Spinal cord (tissue), 10 donors: ENCODE results near the gene CDIP1. TPM values are rescaled to one million over a fixed set of nuclear protein-coding genes. Genes with fewer than 3 reads are reported as not detected.

Source experiments
- DNase-seq, 6 donors: peaks; one replicate each; pipeline versions ENCODE4 v3.0.0 to v3.0.0-alpha.2; 2013 to 2015; ENCODE audit warnings: low spot score in 6 of 6, low read depth in 4 of 6
- H3K27ac ChIP-seq: one replicate; pipeline ENCODE4 v1.5.1; 2013; ENCODE audit warnings: low read depth, low read length, control low read depth
- H3K27me3 ChIP-seq: one replicate; pipeline ENCODE4 v1.6.1; 2013; ENCODE audit warnings: low read length; ENCODE audit not compliant: control insufficient read depth, insufficient read depth
- H3K36me3 ChIP-seq: one replicate; pipeline ENCODE4 v1.6.1; 2013; ENCODE audit warnings: low read length; ENCODE audit not compliant: control insufficient read depth, insufficient read depth
- H3K4me1 ChIP-seq: one replicate; pipeline ENCODE4 v1.6.1; 2013; ENCODE audit warnings: low read length; ENCODE audit not compliant: control insufficient read depth, insufficient read depth
- H3K4me3 ChIP-seq: one replicate; pipeline ENCODE4 v1.5.1; 2013; ENCODE audit warnings: low read depth, low read length, control low read depth
- H3K9me3 ChIP-seq: one replicate; pipeline ENCODE4 v1.6.1; 2013; ENCODE audit warnings: low read length; ENCODE audit not compliant: control insufficient read depth, insufficient read depth
- WGBS: methylation state at CpG from one replicate; pipeline ENCODE4 v1.1.5; 2013; ENCODE audit warnings: missing lambda C conversion rate; ENCODE audit not compliant: insufficient coverage; 5-methylcytosine and 5-hydroxymethylcytosine counted together
- polyA plus RNA-seq, 2 donors: library from polyadenylated mRNA; unstranded; fragments of 120-200 nt; gene quantifications; one replicate each; pipeline ENCODE4 v1.2.1, GENCODE V29; 2013; ENCODE audit not compliant: insufficient read length in 2 of 2
- total RNA-seq, 2 donors: library from RNA; depleted of rRNA in 1 of 2; stranded (reverse); fragments of 120-200 nt in 1 of 2; fragments of >200 nt in 1 of 2; gene quantifications; one replicate each; pipeline versions ENCODE4 v1.2.3 to v1.2.4, GENCODE V29; 2013 to 2014
- donor health status: healthy.

Gene CDIP1
- total and polyA plus RNA-seq, 4 donors = 20.5 to 74.8 (median 52.0) TPM

GRCh38 chr16:4548124-4548523, 9.6 kb upstream of the CDIP1 start:
- 90% methylated on average over 13 of the region's 13 CpGs for WGBS
- Histone ChIP-seq H3K27me3 (no peaks in the 10 kb centered on the region), H3K4me1 (peaks cover 5% of the 10 kb centered on the region), H3K9me3 (no peaks in the 10 kb centered on the region), H3K36me3 (no peaks in the 10 kb centered on the region), H3K4me3 (no peak overlapping the region), H3K27ac (no peak overlapping the region)
- no peak for DNase-seq

- no peak overlapping the region for H3K27ac ChIP-seq
- no peaks in the 10 kb centered on the region for H3K27me3 ChIP-seq
- H3K36me3 ChIP-seq = no peaks in the 10 kb centered on the region
- H3K9me3 ChIP-seq = peaks cover 2% of the 10 kb centered on the region
- H3K4me1 ChIP-seq = peaks cover 5% of the 10 kb centered on the region
- no peak for DNase-seq
- H3K4me3 ChIP-seq = no peak overlapping the region
- WGBS = 87% methylated on average over 4 of the region's 8 CpGs
These were observed 5.9 kb upstream of the CDIP1 start for GRCh38 chr16:4544473-4544872.

- H3K27ac ChIP-seq = no peak overlapping the region
- DNase-seq = no peak
- peaks cover 23% of the 10 kb centered on the region for H3K4me1 ChIP-seq
- 95% methylated on average over 2 of the region's 2 CpGs for WGBS
- H3K36me3 ChIP-seq = peaks cover 6% of the 10 kb centered on the region
- peaks cover 2% of the 10 kb centered on the region for H3K9me3 ChIP-seq
- H3K4me3 ChIP-seq = no peak overlapping the region
- no peaks in the 10 kb centered on the region for H3K27me3 ChIP-seq
These were observed 1.2 kb upstream of the CDIP1 start for GRCh38 chr16:4539716-4540284.

GRCh38 chr16:4537376-4538343, 913 bp downstream of the CDIP1 start:
- H3K4me3 ChIP-seq = peak overlapping the region; percentile 62
- DNase-seq = peak in 2 of 6 donors; percentile 29 to 34
- H3K4me1 ChIP-seq = peaks cover 38% of the 10 kb centered on the region
- 2% methylated on average over 74 of the region's 75 CpGs for WGBS
- no peaks in the 10 kb centered on the region for H3K27me3 ChIP-seq
- H3K36me3 ChIP-seq = peaks cover 13% of the 10 kb centered on the region
- peaks cover 2% of the 10 kb centered on the region for H3K9me3 ChIP-seq
- peak overlapping the region; percentile 40 for H3K27ac ChIP-seq

GRCh38 chr16:4536391-4537106, 2.0 kb downstream of the CDIP1 start:
- H3K4me3 ChIP-seq = no peak overlapping the region
- WGBS = 86% methylated on average over 9 of the region's 15 CpGs
- DNase-seq = no peak
- H3K27ac ChIP-seq = no peak overlapping the region
- H3K27me3 ChIP-seq = no peaks in the 10 kb centered on the region
- H3K9me3 ChIP-seq = peaks cover 2% of the 10 kb centered on the region
- peaks cover 49% of the 10 kb centered on the region for H3K4me1 ChIP-seq
- peaks cover 15% of the 10 kb centered on the region for H3K36me3 ChIP-seq

- Histone ChIP-seq H3K4me1 (peaks cover 53% of the 10 kb centered on the region), H3K9me3 (peaks cover 2% of the 10 kb centered on the region), H3K4me3 (no peak overlapping the region), H3K27ac (no peak overlapping the region), H3K36me3 (peaks cover 17% of the 10 kb centered on the region), H3K27me3 (no peaks in the 10 kb centered on the region)
- WGBS = 88% methylated on average over 6 of the region's 7 CpGs
- DNase-seq = no peak
These were observed 2.9 kb downstream of the CDIP1 start for GRCh38 chr16:4535627-4536108.

GRCh38 chr16:4534151-4534790, 4.3 kb downstream of the CDIP1 start:
- H3K4me1 ChIP-seq = peaks cover 53% of the 10 kb centered on the region
- no peaks in the 10 kb centered on the region for H3K27me3 ChIP-seq
- H3K9me3 ChIP-seq = no peaks in the 10 kb centered on the region
- 75% methylated on average over 10 of the region's 13 CpGs for WGBS
- no peak for DNase-seq
- H3K36me3 ChIP-seq = peaks cover 17% of the 10 kb centered on the region
- no peak overlapping the region for H3K4me3 ChIP-seq
- peak overlapping the region; percentile 11 for H3K27ac ChIP-seq

- Histone ChIP-seq H3K36me3 (peaks cover 17% of the 10 kb centered on the region), H3K9me3 (no peaks in the 10 kb centered on the region), H3K4me1 (peaks cover 54% of the 10 kb centered on the region), H3K27me3 (no peaks in the 10 kb centered on the region), H3K4me3 (no peak overlapping the region), H3K27ac (no peak overlapping the region)
- no peak for DNase-seq
- WGBS = 83% methylated on average over 5 of the region's 6 CpGs
These were observed 5.1 kb downstream of the CDIP1 start for GRCh38 chr16:4533490-4533889.

- Histone ChIP-seq H3K4me1 (peaks cover 49% of the 10 kb centered on the region), H3K27me3 (no peaks in the 10 kb centered on the region), H3K9me3 (no peaks in the 10 kb centered on the region), H3K27ac (no peak overlapping the region), H3K36me3 (peaks cover 17% of the 10 kb centered on the region), H3K4me3 (no peak overlapping the region)
- 74% methylated on average over 7 of the region's 10 CpGs for WGBS
- no peak for DNase-seq
These were observed 6.3 kb downstream of the CDIP1 start for GRCh38 chr16:4532238-4532637.
